GM21529 (cell line): ENCODE data around the gene RFT1.
"Not testable (repeated sequence)": the region's sequence is repeated elsewhere in the genome, so short reads cannot be mapped to it uniquely, and the experiment has no call there.

ENCODE experiments used
- ATAC-seq: cut with Tn5 transposase; IDR thresholded peaks from one replicate; pipeline ENCODE4 v1.9.1; 2021; ENCODE audit not compliant: unreplicated experiment

RFT1 gene

DNA sequence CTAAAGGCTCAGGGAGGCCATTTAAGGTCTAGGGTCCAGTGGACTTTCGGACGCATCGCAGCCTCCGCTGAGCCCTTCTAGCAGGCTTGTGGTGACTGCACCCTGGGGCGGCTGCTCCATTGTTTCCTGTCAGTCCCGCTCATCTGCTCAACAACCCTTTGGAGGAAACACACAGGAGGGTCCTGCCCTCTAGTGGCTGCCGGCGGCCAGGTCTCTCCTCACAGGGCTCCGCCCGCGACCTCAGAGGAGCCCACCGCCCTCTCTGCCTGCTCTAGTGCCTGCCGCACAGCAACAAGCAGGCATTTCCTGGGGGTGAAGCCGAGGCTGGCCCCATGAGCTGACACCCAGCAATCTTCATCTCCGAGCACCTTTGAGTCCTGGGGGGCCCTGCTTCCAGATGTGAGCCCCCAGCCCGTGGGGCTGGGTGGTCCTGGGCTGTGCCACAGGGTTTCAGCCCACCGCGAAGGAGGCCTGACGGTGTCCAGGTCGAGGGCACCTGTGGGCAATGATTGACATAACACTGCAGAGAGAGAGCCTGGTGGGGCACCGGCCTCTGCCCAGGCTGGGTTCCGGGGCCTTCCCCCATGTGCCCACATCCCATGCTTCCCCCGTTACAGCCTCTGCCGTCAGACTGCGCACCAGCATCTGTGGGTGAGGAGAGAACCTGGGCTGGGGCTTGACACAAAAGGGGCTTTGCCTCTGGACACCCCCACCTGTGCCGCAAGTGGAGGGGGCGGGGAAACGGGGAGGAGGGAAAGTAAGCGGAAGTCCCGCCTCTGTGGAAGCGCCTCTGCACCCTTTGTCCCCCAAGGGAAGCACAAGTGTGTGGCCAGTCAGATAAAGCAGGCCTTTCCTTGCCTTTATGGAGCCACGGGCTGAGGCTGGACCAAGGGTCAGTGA lies 57.3 kb downstream of the RFT1 start:
- peak; percentile 86 for ATAC-seq

DNA sequence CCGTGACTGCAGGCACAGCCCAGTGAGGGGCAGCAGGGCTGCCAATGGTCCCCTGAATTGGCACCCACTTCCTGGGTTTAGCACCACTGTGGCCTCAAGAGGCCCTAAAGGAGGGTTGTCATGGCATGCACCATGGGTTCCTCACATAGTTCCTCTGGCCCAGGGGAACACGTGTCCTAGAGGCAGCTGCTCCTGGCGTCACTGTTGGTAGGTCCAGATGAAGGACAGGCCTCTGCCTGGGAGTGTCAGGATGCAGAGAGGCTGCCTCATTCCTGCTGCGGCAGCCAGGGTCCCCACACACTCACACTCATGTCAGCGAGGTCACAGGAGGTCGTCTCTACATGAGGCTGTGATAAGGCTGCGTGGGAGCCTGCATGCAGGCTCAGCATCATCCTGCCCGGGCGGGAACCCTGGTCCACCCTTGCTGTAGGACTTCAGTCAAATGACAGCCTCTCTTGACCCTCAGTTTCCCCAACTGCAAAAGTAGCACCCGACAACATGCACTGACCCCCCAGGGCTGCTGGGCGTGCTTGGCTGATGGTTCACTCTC lies 58.3 kb downstream of the RFT1 start:
- ATAC-seq = no peak

DNA sequence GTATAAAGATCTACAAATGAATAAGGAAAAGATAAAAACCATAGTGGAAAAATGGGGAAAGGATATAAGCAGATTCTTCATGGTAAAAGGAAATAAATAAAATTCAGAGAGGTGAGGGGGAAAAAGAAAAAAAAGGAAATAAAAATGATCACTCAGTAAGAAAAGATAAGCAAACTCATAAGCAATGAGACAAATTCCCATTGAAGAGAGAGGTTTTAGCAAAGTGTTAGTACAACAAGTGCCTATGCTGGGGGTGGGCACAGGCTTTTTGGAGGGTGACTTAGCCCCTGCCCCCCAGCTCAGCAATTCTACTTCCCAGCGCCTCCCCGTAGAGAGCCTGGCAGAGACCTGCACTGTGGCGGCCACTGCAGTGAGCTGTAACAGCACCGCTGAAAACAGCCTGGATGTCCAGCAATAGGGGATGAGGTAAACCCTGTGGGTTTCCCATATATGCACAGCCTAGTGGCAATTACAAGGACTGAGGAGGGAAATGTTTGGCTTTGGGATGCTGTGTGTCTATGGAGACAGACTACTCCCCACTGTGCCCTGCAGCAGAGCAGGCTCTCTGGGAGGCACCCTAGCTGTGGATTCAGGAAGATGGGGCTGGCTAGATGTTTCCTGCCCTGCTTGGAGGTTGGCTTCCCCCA lies 60.7 kb downstream of the RFT1 start:
- ATAC-seq = no peak

DNA sequence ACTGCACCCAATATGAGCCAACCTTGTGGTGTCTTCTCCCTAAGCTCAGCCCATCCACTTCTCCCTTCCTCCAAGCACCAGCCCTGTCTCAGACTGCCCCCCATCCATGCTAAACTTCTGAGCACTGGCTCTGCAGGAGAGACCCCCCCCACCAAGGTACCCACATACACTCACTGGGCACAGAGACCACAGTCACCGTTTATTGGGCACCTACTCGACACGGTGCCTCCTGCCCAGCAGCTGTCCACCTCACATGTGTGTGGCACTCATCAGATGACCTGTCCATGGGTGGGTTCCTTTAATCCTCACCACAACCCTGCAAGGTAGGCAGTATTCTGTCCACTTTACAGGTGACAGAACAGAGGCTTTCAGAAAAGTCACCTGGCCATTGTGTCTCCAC lies 62.1 kb downstream of the RFT1 start:
- no peak for ATAC-seq

DNA sequence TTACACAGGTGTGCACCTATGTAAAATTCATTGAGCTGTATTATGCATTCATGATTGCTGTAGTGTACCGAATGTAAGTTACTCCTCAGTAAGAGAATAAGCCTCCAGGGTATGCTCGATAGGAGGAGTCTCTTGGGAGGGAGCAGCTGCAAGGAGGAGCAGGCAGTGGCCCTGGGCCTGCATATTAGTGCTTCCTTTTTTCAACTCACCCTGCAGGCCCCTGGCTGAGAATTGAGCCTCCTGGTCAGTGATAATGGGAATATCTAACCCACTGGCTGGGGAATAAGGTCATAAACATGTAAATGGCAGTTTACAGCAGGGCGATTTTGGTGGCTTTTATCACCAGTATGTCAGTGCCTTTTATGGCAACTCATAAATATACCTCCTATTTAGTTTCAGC lies 62.7 kb downstream of the RFT1 start:
- ATAC-seq = no peak

DNA sequence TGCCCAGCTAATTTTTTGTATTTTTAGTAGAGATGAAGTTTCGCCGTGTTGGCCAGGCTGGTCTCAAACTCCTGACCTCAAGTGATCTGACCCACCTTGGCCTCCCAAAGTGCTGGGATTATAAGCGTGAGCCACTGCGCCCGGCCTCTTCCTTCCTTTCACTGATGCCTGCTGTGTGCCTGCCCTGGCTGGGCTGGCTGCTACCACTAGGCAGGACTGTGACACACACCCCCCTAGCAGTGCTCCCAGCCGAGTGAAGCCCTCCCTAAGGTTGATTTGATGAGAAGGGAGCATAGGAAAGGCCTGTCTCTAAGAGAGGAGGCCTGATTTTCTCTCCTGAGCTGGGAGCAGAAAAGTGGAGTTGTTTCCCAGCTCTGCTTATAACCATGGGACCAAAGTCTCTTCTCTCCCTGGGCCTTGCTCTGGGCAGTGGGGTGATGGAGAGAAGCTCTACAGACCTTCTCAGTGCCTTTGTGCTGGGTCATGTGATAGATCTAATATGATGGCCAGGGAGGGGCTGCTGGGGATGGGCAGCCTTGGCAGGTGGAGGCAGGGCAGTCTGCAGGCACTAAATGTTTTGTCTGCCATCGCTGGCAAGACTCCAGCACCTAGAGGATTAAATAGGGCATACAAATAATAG lies 64.3 kb downstream of the RFT1 start:
- ATAC-seq = no peak

DNA sequence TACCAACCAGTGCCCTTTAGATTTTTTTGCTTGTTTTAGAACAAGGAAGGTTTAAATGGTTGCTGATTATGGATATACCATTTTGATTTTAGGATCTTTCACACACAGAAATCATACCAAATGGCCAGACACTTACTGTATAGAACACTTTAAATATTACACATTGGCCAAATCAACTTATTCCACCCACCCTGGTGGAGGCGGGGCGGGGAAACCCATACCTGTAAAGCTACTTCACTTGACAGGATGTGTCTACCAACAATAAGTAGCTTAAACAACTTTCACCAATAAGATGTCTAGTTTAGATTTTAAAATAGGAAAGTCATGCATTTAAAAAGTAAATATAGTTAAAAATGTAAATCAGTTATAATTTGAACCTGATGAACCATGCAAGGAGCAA lies 67.3 kb downstream of the RFT1 start:
- ATAC-seq = no peak

DNA sequence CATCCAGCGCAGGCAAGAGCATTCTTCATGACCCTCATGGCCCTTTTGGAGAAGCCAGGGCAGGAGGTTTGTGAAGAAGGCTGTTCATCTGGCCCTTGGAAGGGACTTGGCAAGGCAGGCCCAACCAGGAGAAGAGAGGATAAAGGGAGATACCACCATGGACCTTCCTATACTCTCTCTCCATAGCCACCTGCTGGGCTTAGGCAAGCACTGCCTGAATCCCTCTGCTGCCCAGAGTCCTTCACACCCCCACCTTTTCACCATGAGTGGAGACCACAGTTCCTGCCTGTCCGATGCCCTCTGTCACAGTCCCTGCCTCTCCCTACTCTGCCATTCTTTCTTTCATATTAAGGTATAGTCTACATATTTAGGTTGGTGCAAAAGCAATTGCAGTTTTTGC lies 73.8 kb downstream of the RFT1 start:
- ATAC-seq = no peak

DNA sequence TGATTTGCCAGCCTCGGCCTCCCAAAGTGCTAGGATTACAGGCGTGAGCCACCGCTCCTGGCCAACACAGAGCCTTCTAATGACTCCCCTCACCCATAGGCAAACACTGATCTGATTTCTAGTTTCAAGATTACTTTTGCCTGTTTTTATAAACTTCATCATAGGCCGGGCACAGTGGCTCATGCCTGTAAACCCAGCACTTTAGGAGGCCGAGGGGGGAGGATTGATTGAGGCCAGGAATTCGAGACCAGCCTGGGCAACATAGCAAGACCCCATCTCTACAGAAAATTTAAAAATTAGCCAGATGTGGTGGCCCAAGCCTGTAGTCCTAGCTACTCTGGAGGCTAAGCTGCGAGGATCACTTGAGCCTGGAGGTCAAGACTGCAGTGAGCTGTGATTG lies 76.0 kb downstream of the RFT1 start:
- not testable (repeated sequence) for ATAC-seq

DNA sequence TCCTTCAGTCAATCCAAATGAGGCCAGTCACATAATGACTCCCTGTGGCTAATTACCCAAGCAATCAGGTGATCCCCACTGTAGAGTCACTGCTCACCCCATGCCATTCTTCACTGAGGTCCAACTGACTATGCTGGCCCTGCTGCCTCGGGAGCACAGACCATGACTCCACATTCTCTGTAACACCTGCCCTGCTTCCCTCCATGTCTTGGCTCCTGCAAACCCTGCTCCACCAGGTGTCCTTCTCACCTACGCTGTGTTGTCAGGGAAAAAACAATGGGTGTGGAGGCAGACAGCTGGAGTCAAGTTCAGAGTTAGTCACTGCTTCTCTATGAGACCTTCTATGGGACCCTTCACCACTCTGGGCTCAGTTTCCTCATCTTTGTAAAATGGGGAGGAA lies 78.3 kb downstream of the RFT1 start:
- no peak for ATAC-seq

DNA sequence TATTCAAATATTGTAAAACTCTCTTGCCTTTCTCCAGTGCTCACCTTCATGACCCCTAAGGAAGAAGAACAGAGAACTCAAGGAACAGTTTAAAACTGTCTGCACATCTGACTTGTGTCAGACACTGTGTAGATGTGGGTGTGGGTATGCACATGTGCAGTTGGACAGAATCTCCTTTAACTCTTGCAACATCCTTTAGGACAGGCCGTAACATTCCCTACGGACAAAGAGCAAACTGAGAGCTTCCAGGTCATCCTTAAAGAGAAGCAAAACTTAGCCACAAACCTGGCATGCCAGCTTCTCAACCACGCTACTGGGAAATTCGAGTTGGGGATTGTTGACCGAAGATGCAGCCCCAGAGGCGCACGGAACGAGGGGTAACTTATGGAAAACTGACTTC lies 80.2 kb downstream of the RFT1 start:
- ATAC-seq = no peak

DNA sequence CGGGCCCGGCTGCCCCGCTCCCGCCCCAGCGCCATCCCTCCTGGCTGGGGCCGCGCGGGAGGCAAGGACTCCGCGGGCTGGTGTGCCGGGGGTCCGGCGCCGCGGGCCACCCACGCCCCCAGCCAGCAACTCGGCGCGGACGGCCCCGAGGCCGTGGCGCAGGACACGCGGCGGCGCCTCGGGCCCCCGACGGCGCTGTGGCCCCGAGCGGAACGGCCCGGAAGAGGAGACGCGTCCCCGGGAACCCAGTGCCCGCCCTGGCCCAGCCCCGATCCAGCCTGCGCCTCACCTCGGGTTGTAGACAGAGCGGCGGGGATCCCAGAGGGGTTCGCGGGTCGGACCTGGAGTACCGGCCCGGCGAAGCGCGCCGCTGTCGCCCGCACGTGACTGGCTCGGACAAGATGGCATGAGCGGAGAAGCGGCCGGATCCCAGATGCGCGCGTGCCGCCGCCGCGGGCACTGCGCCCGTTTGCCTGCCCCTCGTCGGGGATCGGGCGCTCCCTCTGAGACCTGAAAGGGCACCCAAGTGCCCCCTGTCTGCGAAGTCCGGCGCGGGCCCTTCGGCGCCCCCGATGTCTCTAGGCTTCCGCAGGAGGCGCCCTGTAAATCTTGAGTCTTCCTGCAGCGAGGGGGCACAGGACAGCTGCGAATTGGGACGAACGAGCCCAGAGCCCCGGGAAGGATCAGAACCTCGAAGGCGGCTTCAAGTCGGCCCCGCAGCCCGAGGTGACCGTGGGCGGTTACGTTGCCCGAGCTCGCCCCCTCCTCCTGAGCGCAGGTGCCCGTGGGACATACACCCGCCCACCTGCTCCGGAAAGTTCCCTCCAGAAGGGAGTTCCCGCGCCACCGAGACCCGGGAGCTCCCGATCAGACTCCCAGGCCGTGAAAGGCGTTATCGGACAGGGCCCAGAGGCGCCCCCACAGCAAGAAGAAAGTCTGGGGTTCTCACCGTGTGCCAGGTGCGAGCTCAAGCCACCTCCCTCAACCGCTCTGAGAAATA lies 83.8 kb downstream of the RFT1 start:
- ATAC-seq = peak; percentile 47

DNA sequence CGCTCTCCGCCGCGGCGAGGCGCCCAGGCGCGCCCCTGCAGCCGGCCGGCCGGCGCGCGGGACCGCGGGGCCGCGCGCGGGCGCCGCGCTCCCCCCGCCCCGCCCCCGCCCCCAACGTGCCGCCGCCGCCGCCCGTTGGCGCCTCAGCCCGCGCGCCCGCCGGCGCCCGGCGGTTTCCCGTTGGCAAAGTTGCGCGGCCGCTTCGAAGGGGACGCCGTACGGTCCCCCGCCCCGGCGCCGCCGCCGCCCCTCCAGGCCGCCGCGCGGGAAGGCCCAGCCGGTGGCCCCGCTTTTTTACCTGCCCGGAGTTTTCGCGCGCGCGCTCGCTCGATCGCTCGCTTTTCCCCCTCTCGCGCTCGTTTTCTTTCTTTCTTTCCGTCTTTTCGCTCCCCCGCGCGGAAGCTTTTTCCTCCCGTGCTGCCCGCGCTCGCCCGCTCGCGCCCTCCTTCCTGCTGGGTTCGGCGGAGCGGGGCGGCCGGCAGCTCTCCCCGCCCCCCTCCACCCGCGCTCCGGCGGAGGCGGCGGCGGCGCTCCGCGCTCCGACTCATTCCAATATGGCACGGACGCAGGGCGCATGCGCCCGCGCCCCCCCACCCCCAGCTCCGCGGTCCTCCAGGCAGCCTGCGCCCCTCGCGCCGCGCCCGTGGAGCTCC lies 84.6 kb downstream of the RFT1 start, which contains the start of gene SFMBT1:
Gene SFMBT1, minus strand, starts transcription at position 556 of the 653 bp plus-strand sequence. CDS start 76,945 bp downstream, outside the sequence.
- peak; percentile 44 for ATAC-seq

DNA sequence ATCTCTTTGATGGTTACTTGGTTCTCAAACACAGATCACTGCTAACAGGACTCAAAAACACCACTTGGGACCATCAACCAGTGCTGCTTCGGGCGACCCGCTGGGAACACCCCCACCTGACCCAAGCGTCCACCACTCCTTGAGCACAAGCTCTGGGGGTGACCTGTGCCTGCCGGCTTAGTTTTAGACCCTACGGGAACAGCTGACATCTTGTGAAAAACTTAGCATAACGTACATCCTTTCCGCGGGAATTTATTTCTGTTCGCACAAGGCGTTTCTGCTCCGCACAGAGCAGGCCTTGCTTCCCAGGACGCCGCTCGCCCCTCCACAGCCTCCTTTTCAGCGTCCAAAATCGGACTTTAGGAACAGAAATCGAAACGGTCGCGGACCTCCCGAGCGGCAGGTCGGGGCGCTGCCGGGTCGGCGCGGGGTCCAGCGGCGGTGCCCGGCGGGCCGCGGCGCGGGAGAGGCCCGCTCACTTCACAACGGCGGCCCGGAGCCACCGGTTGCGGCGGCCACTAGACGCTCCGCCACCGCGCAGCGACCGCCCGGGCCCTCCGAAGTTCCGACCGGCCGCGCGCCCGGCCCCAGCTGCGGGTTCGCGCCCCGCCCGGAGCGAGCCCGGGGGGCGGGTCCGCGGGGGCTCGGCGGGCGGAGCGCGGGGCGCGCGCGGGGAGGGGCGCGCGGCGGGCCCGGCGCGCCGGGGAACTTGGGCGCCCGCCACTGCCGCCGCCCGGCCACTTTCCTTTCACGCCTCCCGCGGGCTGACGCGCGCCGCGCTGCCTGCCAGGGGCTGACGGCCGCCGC lies 85.3 kb downstream of the RFT1 start:
- peak; percentile 6 for ATAC-seq

DNA sequence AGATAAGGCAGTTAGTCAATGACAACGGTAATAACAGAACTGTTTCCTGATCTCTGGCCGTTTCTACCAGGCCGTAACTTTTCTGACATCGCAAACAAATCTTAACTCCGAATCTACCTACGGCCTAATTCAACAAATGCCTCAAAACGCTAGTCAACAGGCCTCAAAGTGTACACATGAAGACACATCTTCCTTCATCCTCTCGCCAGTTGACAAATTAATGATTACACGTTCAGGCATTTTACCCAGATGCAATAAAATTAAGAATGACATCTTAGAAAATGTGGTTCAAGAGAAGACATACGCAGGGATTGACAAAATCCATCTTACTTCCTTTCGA lies 85.9 kb downstream of the RFT1 start:
- ATAC-seq = no peak

DNA sequence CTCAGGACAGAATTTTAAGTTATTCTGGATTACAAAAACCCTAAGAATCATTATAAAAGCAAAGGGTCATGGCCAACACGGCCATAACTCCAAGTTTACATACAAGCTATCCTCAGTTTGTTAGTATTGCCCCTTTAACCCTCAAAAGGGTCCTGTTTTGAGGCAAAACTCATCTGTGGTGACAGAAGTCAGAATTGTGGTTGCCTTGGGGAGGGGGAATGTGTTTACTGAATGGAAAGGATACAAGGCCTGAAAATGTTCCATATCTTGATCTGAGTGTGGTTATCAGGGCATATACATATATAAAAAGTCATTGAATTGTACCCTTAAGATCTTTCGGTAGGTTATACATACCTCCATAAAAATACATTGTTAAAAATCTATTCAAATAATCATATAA lies 86.5 kb downstream of the RFT1 start:
- no peak for ATAC-seq

DNA sequence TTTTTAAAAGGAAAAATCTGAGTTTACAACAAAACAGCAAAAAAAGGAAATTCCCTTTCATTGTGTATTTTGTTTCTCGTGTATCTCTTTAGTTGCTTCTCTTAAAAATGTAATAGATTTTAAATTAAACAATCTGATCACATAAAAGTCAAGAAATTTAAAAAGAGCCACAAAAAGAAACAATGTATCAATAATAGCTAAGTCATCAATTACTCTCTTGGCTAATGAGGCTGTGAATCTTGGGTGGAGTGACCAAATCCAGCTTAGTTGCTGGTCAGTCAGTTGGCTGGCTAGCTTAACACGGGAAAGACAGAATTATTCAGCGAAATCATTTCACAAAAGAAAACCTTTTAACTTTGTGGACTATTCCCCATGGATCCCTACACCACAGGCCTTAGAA lies 87.6 kb downstream of the RFT1 start:
- ATAC-seq = no peak

DNA sequence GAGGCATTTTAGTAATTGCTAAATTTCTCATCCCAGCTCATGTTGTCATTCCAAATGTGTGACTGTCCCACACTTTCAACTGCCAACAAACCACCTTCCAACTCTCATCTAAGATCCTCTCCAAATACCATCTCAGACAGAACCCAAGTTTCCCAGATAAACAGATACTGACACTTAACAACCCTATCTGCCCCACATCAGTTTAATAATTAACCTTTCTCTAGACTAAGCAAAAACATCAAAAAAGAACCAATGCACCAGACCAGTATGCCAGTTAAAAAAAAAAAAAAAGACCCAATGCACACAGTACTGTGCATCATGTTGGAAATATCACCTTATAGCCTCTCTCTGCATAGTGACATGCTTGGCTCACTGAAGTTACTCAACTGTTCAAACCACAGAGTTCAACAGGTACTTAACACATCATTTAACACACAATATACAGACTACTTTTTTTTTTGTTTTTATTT lies 89.8 kb downstream of the RFT1 start:
- ATAC-seq = no peak

DNA sequence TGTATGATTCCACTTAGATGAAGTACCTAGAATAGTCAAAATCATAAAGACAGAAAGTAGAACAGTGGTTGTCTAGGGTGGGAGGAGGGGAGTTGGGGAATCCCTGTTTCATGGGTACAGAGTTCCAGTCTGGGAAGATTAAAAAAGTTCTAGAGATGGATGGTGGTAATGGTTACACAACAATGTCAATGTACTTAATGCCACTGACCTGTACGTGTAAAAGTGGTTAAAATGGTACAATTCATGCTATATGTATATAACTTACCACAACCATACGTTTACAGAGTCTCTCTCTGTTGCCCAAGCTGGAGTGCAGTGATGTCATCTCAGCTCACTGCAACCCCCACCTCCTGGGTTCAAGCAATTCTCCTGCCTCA lies 90.9 kb downstream of the RFT1 start:
- no peak for ATAC-seq
